Adrenal gland (tissue), 12 donors: ENCODE data around the gene MYO10. TPM values are rescaled to one million over a fixed set of nuclear protein-coding genes. Genes with fewer than 3 reads are reported as not detected.
A peak's percentile ranks its signal among the peaks of the same experiment; 100 is the strongest.

ENCODE experiments used
- DNase-seq, 7 donors: peaks; one replicate each; pipeline ENCODE4 v3.0.0-alpha.2; 2019 to 2020
- H3K27ac ChIP-seq, 5 donors: fragments of 200-600 bp; sonication (generic) in 4 of 5; 1 replicate in 3 of 5; 2 replicates in 2 of 5; pipeline versions ENCODE4 v1.5.1 to v1.8.0; 2016 to 2020; ENCODE audit warnings: mild to moderate bottlenecking in 1 of 5
- H3K27me3 ChIP-seq: fragments of 200-600 bp; 2 replicates; pipeline ENCODE4 v1.8.0; 2021
- H3K36me3 ChIP-seq, 2 donors: fragments of 200-600 bp; replicated peaks in 1 of 2; 1 replicate in 1 of 2; 2 replicates in 1 of 2; pipeline versions ENCODE4 v1.5.1 to v1.8.0; 2018 to 2022
- H3K4me1 ChIP-seq, 2 donors: fragments of 200-600 bp; replicated peaks in 1 of 2; 1 replicate in 1 of 2; 2 replicates in 1 of 2; pipeline versions ENCODE4 v1.5.1 to v1.8.0; 2018 to 2021
- H3K4me3 ChIP-seq, 4 donors: fragments of 200-600 bp; sonication (generic) in 3 of 4; one replicate each; pipeline ENCODE4 v1.5.1; 2016 to 2018
- H3K9me3 ChIP-seq, 3 donors: fragments of 200-600 bp; sonication (generic) in 1 of 3; replicated peaks in 1 of 3; 1 replicate in 2 of 3; 2 replicates in 1 of 3; pipeline versions ENCODE4 v1.5.1 to v1.8.0; 2016 to 2021
- CTCF ChIP-seq, 6 experiments: fragments of 450-650 bp in 4 of 6; fragments of 200-600 bp in 2 of 6; sonication (generic) in 1 of 6; IDR thresholded peaks; 1 replicate in 5 of 6; 2 replicates in 1 of 6; pipeline versions ENCODE4 v1.5.1 to v1.8.0; 2016 to 2021; ENCODE audit warnings: antibody characterized with exemption in 6 of 6, mild to moderate bottlenecking in 2 of 6, moderate library complexity in 1 of 6
- POLR2A ChIP-seq, 2 donors: fragments of 450-650 bp; IDR thresholded peaks; one replicate each; pipeline ENCODE4 v1.6.1; 2017; ENCODE audit warnings: antibody characterized with exemption in 2 of 2, mild to moderate bottlenecking in 2 of 2, moderate library complexity in 1 of 2
- WGBS, 4 donors: extraction: QIAGEN DNeasy Blood & Tissue Kit in 2 of 4; methylation state at CpG; one replicate each; pipeline versions ENCODE4 v1.1.5 to v1.1.7; 2013 to 2017; 5-methylcytosine and 5-hydroxymethylcytosine counted together
- intact Hi-C, 2 donors: fragments of 100-400 bp; cut with DNase I; formaldehyde crosslinking; loops; one replicate each; pipeline versions ENCODE4 v1.14.1 to v1.15.0; 2022 to 2023
- polyA plus RNA-seq, 3 donors: library from polyadenylated mRNA; stranded (reverse); fragments of 200-250 nt in 2 of 3; fragments of 350-450 nt in 1 of 3; fragmentation: Illumina TruSeq in 1 of 3; extraction: RNeasy Lipid Tissue Mini Kit (QIAGEN cat#74804) in 1 of 3; gene quantifications; one replicate each; pipeline ENCODE4 v1.2.3, GENCODE V29; 2013 to 2014
- total RNA-seq, 9 donors: library from RNA; depleted of rRNA in 4 of 9; stranded (reverse); fragments of >200 nt in 4 of 9; fragments of 120-200 nt in 1 of 9; fragmentation: NEBNext Ultra II Directional in 1 of 9; extraction: Animal tissue kit (Norgen Biotek cat#: 25700) in 1 of 9; gene quantifications; one replicate each; pipeline versions ENCODE4 v1.1.0 to v1.2.4, GENCODE V29; 2013 to 2023
- donor health status: healthy with polysubstance abuse.
- donor health status: Bipolar disorder and iron deficiency.
- donor health status: DM: yes; HTN: yes; CAD: no.
- donor health status: DM: no; HTN: no; CAD: no.
- donor health status: DM: no; HTN: no; CAD: no.
- donor health status: DM: yes; HTN: yes; CAD: no.

Gene MYO10
- total and polyA plus RNA-seq, 12 donors: 2.2 to 38.9 (median 10.5) TPM

GRCh38 chr5:16906255-16906654, 29.8 kb downstream of the MYO10 start:
- 89 to 100% (median 93%) methylated on average over 1 to 4 of the region's 4 CpGs for WGBS, 4 donors
- Histone ChIP-seq H3K36me3 (no peaks in the 10 kb centered on the region), H3K27ac (no peak overlapping the region), H3K27me3 (no peaks in the 10 kb centered on the region), H3K4me1 (no peaks in the 10 kb centered on the region), H3K9me3 (no peaks in the 10 kb centered on the region), H3K4me3 (no peak overlapping the region)
- TF ChIP-seq POLR2A (IDR thresholded peaks at IDR 0.05) (no peak), CTCF (IDR thresholded peaks at IDR 0.05) (no peak)
- intact Hi-C loops: no loop called here
- no peak for DNase-seq

GRCh38 chr5:16903480-16904300, 32.4 kb downstream of the MYO10 start:
- H3K4me3 ChIP-seq: no peak overlapping the region
- H3K4me1 ChIP-seq: no peaks in the 10 kb centered on the region
- no peak for DNase-seq
- no peak overlapping the region for H3K27ac ChIP-seq
- H3K9me3 ChIP-seq: no peaks in the 10 kb centered on the region
- no peaks in the 10 kb centered on the region for H3K27me3 ChIP-seq
- H3K36me3 ChIP-seq: no peaks in the 10 kb centered on the region
- intact Hi-C loops: no loop called here
- TF ChIP-seq POLR2A (IDR thresholded peaks at IDR 0.05) (no peak), CTCF (IDR thresholded peaks at IDR 0.05) (no peak)
- WGBS, 4 donors: 87 to 93% (median 88%) methylated on average over 7 of the region's 7 CpGs

- Histone ChIP-seq H3K9me3 (no peaks in the 10 kb centered on the region), H3K4me3 (no peak overlapping the region), H3K27ac (no peak overlapping the region), H3K36me3 (no peaks in the 10 kb centered on the region), H3K27me3 (no peaks in the 10 kb centered on the region), H3K4me1 (no peaks in the 10 kb centered on the region)
- TF ChIP-seq POLR2A (IDR thresholded peaks at IDR 0.05) (no peak), CTCF (IDR thresholded peaks at IDR 0.05) (no peak)
- DNase-seq: peak in 1 of 7 donors; percentile 17
- intact Hi-C loops: no loop called here
- WGBS, 4 donors: 65 to 77% (median 76%) methylated on average over 9 of the region's 9 CpGs
Measured at GRCh38 chr5:16902846-16903245, 33.2 kb downstream of the MYO10 start.

- DNase-seq: no peak
- no peaks in the 10 kb centered on the region for H3K27me3 ChIP-seq
- no peaks in the 10 kb centered on the region for H3K36me3 ChIP-seq
- no peak for TF ChIP-seq POLR2A (IDR thresholded peaks at IDR 0.05)
- no peak for TF ChIP-seq CTCF (IDR thresholded peaks at IDR 0.05)
- no peaks in the 10 kb centered on the region for H3K9me3 ChIP-seq
- intact Hi-C loops: no loop called here
- no peak overlapping the region for H3K27ac ChIP-seq
- WGBS, 4 donors: 73 to 83% (median 82%) methylated on average over 13 of the region's 13 CpGs
- no peaks in the 10 kb centered on the region for H3K4me1 ChIP-seq
- H3K4me3 ChIP-seq: no peak overlapping the region
Measured at GRCh38 chr5:16901021-16901644, 35.0 kb downstream of the MYO10 start.
